ENCODE measurements around the gene SUGCT.
"Not testable (repeated sequence)": the region's sequence is repeated elsewhere in the genome, so short reads cannot be mapped to it uniquely, and the experiment has no call there.

The SUGCT gene

DNA sequence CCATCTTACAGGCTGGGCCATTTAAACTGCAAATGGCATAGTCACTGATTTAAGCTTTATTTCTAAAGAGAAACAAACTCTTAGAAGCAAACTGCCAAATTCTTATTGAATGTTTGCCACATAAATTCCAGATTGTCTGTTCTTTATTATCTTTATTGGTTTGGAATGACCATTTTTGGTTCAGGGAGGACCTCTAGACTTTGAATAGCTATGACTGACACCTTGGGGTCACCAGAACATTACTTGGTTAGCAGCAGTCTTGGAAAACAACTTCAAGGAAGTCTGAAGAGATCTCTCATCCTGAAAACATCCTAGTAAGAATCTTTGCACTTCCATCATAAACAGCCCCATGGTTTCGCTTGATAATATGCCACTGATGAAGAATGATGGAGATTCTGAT, 197.1 kb downstream of the SUGCT start:
- DNase-seq = no peak

GRCh38 chr7:40332516-40332915, 197.7 kb downstream of the SUGCT start:
- DNase-seq = no peak

DNA sequence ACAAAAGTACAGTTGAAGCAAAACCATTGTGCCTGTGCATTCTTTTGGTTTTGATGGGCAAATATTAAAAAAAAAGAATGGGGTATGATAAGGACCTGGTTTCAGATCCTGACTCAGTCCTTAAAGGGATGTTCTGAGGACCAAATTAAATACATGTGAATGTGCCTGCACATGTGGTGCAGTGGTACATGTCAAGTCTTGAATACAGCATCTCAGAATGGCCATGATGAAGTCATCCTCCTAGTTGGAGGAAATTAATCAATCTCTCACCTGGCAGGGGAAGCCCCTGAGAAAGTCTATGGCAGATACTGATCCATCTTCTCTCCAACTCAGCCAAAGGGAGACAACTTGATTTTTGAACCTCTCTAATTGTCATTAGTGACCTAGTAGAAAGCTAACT, 207.0 kb downstream of the SUGCT start:
- DNase-seq = no peak

DNA sequence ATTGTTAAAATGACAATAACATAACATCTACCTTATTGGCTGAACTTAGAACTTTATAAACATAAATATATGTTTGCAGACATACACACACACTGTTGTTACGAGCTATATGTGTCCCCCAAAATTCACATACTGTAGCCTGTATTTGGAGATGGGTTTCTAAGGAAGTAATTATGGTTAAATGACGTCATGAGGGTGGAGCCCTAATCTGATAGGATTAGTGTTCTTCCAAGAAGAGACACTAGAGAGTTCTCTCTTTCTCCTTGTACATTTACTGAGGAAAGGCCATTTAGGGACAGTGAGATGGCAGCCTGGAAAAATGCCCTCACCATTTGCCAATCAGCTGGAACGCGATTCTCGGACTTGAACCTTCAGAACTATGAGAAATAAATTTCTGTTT, 211.7 kb downstream of the SUGCT start:
- DNase-seq = no peak

DNA sequence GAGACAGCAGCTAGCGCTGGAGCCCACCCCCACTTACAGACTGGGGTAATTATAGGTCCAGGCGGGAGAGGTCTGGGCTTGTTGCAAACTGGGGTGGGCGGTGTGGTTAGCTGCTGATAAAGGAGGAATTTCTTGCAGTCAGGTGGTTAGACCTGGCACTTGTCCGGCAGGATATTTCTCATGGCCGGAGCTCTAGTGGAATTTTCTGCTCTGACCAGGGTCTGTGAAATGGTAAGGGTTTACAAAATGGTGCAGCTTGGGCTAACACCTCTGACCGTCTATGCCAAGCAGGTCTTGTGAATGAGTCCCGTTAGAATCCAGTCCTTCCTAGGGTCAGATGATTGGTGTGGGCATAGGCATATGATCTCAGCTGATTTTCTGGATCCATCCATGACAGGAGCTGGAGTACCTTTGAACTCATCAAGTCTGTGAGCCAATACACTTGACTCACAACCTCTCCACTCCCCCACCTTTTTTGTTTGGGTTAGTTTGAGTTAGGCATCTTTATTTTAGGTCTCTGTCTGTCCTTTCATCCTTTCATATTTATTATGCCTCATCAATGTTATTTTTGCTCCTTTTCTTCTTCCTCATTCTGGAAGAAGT, 213.4 kb downstream of the SUGCT start:
- DNase-seq = no peak

DNA sequence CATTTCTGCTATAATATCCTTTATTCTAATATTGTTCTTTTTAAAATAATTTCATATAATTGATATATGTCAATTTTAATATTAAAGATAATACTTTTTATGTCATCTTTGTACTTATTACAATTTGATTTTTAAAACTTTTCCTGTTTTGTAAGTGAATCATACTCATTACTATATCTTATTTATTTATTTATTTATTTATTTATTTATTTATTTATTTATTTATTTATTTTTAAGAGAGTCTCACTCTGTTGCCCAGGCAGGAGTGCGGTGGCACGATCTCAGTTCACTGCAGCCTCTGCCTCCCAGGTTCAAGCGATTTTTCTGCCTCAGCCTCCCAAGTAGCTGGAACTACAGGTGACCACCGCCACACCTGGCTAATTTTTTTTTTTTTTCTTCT, 215.3 kb downstream of the SUGCT start:
- DNase-seq = no peak

DNA sequence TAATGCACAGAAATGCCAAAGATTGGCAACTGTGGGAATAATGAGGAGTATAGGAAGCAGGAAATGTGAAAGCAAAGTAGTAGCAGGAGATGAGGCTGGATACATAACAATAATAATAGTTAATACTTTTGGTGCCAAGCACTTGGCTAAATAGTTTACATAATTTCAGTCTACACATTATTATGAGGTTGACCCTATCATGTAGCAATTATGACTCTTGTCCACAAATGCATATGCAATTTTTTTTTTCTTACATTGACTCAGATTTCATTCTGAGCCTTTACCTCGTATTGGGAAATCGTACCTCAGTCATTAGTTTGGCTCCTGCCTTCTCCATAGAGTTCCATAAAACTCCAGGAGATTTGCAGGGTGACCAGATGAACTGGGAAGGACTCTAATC, 219.9 kb downstream of the SUGCT start:
- no peak for DNase-seq

- DNase-seq = no peak
Measured at GRCh38 chr7:40356312-40356711, 221.5 kb downstream of the SUGCT start.

GRCh38 chr7:40356871-40357709, 222.3 kb downstream of the SUGCT start:
- no peak for DNase-seq

DNA sequence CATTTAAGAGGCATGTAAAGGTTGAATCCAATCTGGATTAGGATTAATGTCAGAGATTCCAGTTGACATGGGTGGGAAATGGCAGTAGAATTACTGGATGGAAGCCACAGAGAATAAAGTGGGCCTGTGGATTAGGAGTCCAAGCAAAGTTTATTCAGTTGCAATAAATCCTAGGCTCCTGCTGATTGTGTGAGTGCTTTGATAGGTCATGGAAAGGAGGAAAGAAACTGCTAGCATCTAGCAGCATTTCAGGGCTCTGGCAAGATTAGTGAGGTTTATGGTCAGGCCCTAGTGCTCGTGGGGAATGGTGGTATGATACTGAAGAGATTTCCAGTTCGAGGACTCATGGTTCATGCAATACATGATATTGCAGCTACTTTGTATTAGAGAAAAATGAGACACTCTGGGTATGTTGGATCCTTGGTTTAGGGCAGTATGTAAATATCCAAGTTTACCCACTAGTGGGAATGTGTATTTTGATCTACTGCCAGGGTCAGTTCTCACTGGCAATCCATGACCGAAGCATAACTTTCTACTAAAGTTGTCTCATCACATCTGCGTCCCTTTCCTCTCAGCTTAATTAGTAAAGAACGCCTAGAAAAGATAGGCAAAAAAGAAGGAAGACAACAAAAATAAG, 235.0 kb downstream of the SUGCT start:
- DNase-seq = no peak

DNA sequence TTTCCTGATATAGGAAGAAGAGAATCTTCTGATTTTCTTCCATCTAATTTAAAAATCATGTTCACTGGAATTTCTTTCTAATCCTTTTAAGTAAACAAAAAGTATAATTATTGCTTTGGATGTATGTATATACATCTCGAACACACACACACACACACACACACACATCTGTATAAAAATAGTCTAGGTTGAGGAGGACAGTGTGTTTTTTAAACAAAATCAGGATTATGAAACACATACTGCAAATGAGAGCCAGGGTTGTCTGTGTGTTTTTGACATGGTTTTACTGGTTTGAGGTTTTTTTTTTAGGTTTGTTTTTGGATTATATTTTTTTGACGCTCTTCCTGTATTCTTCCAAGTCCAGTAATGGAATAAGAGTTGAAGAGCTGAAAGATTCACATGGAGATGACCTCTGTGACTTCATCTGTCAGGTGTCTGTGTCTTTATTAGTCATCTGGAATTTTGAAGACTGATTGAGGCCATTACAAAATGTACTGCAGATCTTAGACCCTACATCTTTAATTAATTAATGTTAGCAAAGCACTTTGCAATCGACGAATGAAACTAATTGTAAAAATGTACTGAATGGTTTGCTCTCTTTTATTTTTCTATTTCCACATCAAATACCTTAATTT, 237.1 kb downstream of the SUGCT start:
- no peak for DNase-seq

- DNase-seq = no peak
Measured at GRCh38 chr7:40374575-40374974, 239.8 kb downstream of the SUGCT start.

- no peak for DNase-seq
Measured at GRCh38 chr7:40380111-40380510, 245.3 kb downstream of the SUGCT start.

GRCh38 chr7:40382145-40382544, 247.3 kb downstream of the SUGCT start:
- no peak for DNase-seq

DNA sequence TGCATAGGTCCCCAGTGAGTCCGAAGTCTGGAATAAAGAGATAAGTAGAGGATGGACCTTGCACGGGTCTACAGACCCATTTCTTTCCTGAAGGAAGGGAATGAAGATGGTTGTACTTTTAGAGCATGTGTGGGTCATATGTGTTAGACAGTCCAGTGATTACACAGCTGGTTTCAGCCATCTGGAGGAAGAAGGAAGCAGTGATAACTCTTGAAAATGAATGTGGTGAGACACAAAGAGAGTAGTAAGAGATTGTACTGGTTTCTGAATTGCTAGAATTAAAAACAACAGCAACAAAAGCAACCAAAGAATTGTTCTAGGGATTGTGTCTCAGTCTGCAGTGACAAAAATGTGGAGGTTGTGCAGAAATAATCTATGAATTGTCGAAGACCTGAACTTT, 258.9 kb downstream of the SUGCT start:
- DNase-seq = no peak

GRCh38 chr7:40394400-40394799, 259.6 kb downstream of the SUGCT start:
- no peak for DNase-seq

DNA sequence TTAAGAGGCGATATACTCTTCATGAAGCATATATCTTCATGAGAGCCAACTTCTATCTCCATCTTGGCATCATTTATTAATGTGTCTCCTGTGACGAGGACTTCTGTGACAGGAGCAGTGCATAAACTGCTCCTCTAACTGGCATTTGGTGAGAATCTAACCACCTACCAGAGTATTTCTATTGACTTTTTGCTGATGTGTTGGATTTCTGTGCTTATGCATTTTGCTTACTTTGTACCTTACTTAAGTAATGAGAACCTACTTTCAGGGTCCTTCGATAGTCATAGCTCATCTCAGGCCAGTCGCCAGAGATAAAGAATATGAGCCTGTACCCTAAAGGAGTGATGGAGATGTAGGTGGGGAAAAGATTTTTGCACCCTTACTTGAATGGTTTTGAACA, 265.7 kb downstream of the SUGCT start:
- no peak for DNase-seq

GRCh38 chr7:40401406-40401805, 266.6 kb downstream of the SUGCT start:
- DNase-seq = no peak

DNA sequence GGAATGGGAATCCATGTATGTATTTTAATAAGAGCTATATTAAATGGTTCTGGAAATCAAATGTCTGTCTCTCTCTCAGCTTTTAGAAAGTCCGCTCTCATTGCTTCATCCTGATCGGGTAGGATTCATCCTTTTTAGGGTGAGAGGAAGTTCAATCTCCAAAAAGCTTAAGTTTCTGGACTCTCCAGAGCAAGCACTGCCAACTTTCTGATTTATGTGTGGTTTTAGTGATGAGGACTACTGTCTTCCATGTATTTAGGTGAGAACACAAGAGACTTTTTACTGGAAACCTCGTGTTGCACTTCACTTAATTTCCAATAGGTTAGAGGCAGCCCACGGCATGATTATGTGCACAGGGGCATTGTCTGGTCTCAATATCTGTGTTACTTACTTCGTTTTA, 267.9 kb downstream of the SUGCT start:
- no peak for DNase-seq

DNA sequence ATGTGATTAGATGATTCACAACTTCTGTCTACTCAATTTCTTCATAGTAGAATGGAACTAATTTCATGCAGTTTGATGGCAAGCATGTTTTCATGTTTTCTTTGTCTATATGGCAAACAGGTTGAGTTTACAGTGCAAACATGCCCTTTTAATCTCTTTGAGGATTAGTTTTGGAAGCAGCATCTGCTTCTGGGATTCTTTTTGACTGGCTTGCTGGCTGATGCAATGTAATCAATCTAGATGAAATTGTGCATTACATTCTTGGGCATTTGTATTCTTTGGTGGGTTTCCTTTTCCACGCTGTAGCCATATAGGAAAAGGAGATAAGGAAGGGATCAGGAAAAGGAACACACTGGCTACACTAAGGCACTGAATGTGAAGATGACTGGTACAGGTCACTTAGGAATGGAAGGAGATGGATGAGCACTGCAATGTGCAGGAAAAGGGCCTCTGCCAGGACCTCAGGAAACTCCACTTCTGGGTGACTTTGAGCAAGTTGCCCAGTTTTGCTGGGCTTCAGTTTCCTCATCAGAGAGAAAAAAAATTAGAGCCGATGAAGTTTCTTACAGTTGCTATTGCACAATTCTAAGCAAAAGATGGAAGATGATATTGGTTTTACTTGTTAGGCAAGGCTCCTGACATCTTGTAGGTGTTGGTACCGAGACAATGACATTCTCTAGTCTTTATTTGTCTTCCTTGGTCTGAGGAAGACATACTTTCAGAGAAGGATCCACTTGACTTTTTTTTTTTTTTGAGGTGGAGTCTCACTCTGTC, 269.1 kb downstream of the SUGCT start:
- DNase-seq = no peak

DNA sequence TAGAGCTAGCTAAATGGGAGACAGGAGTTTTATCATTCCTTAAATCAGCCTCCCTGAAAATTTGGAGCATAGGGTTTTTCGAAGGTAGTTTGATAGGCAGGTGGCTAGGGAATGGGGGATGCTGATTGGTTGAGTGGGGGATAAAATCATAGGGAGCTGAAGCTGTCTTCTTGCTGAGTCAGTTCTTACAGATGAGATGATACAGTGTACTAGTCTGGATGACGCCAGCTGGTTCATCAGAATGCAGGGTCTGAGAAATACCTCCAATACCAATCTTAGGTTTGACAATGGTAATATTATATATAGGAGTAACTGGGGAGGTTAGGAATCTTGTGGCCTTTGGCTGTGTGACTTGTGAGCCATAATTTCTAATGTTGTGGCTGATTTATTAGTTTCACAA, 271.2 kb downstream of the SUGCT start:
- DNase-seq = no peak

- DNase-seq = no peak
Measured at GRCh38 chr7:40412323-40412722, 277.5 kb downstream of the SUGCT start.

DNA sequence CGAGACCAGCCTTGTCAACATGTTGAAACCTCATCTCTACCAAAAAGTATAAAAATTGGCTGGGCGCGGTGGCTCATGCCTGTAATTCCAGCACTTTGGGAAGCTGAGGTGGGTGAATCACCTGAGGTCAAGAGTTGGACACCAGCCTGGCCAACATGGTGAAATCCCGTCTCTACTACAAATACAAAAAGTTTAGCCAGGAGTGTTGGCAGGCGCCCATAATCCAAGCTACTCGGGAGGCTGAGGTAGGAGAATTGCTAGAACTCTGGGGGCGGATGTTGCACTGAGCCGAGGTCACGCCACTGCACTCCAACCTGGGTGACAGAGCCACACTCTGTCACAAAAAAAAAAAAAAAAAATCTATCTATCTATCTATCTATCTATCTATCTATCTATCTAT, 279.9 kb downstream of the SUGCT start:
- DNase-seq = not testable (repeated sequence)

Measured in CD4-positive, alpha-beta T cell treated with Interleukin-4 for 4 hours (primary cell).